Measurements from ENCODE around the gene PKNOX2.
"Not testable (repeated sequence)": the region's sequence is repeated elsewhere in the genome, so short reads cannot be mapped to it uniquely, and the experiment has no call there.

PKNOX2 gene

DNA sequence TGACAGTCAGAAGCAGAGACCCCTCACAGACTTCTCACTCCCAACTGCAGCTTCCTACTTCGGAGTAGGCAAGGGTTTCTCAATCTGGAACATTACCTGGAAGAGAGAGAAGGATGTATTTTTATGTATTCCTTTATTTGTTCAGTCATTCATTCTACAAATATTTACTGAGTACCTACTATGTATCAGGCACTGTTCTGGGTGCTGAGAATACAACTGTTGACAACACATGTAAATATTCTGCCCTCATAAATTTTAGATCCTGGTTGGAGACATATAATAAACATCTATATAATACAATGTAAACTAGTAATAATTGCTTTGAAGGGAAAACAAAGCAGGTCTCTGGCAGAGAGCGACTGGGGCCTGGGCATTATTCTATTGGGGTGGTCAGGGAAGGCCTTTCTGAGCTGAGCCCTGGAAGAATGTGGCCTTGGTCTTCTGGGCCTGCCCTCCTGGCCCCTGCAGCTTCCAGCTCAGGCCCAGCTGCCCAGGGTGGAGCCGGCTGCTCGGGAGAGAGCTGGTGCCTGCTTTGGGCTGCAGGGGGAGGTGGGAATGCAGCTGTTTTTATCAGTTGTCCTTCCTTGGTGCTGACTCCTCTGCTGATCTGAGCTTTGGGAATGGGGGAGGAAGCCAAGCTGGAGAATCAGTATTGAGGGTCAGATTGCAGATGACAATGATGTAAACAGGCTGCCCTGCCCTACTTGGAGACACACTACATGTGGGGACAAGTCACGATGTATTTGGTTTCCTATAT lies 46.8 kb downstream of the PKNOX2 start:
- Histone ChIP-seq H3K36me3 (replicated peaks) (no peaks in the 10 kb centered on the region), H3K4me3 (no peak overlapping the region), H3K9me3 (no peaks in the 10 kb centered on the region), H3K4me1 (peaks cover 7% of the 10 kb centered on the region), H3K27me3 (ENCODE audit: low read depth) (no peaks in the 10 kb centered on the region)
- DNase-seq (ENCODE audit: low spot score in 2 of 2), result no peak
- in situ Hi-C loops (cut with MboI; ENCODE audit: low sequenced_read_pairs), result no loop called here

- in situ Hi-C loops (cut with MboI; ENCODE audit: low sequenced_read_pairs), result no loop called here
- H3K4me3 ChIP-seq, result no peak overlapping the region
- H3K36me3 ChIP-seq (replicated peaks), result no peaks in the 10 kb centered on the region
- no peaks in the 10 kb centered on the region for H3K9me3 ChIP-seq
- peaks cover 7% of the 10 kb centered on the region for H3K4me1 ChIP-seq
- DNase-seq (ENCODE audit: low spot score in 2 of 2), result no peak
- no peaks in the 10 kb centered on the region for H3K27me3 ChIP-seq (ENCODE audit: low read depth)
These were observed 47.4 kb downstream of the PKNOX2 start for GRCh38 chr11:125211948-125212340.

DNA sequence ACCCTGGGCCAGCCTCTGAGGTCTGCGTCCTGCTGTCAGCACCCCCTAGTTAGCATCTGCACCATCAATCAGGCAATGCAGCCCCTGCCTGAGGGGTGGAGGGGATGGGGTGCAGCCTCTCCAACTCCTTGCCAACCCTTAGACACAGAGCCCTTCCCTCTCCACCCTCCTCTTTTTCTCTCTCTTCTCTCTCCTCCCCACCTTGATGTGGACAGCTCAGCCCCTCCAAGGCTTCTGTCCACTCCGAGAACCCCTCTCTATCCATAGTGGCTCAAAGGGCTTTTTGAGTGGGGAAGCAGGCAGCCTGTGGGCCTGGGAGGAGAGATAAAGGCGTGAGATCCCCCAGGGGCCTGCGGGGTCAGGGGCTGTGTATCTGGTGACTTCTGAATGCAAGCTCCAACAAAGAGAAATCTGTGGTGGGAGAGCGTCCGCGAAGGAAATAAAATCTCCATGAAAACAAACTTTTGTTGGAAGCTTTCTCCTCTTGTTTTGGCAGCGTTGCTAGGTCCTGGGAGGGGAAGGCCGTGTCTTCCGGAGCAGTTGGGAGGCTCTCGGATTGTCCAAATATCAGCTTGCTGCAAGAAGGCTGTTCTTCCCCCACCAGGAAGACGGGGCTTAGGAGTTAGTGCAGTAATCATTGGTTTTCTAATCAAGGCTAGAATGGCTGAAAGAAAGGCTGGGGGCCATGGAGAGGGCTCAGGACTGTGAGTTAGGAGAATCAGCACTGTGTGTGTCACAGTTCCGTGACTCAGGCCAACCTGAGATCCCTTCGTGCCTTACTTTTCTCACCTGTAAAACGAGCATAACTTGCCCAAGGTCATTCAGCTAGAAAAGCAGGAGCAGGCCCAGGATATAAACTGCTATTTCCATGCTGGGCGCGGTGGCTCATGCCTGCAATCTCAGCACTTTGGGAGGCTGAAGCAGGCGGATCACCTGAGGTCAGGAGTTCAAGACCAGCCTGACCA lies 50.3 kb downstream of the PKNOX2 start:
- in situ Hi-C loops (cut with MboI; ENCODE audit: low sequenced_read_pairs), result no loop called here
- H3K4me1 ChIP-seq, result peaks cover 7% of the 10 kb centered on the region
- no peaks in the 10 kb centered on the region for H3K9me3 ChIP-seq
- no peaks in the 10 kb centered on the region for H3K27me3 ChIP-seq (ENCODE audit: low read depth)
- no peak overlapping the region for H3K4me3 ChIP-seq
- H3K36me3 ChIP-seq (replicated peaks), result no peaks in the 10 kb centered on the region
- DNase-seq (ENCODE audit: low spot score in 2 of 2), result peak; percentile 69 to 78

DNA sequence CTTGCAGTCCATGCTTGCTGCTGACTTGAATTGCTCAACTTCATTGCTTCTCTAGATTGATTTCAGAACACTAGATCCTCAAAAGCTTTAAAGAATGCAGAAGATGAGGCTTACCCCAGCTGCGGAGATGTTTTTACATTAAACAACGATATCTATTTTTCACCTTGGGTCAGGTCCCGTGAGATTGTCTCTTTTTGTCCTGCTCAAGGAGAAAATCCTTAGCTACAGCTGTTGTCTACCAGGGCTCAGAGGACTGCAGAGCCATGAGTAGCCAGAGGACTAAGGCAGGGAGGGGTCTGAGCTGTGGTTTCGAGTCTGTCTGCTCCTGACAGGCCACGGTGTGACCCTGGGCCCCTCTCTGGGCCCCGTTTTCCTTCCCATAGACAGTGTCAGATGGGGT lies 51.4 kb downstream of the PKNOX2 start:
- H3K27me3 ChIP-seq (ENCODE audit: low read depth), result no peaks in the 10 kb centered on the region
- DNase-seq (ENCODE audit: low spot score in 2 of 2), result no peak
- no peaks in the 10 kb centered on the region for H3K36me3 ChIP-seq (replicated peaks)
- peaks cover 7% of the 10 kb centered on the region for H3K4me1 ChIP-seq
- no peak overlapping the region for H3K4me3 ChIP-seq
- in situ Hi-C loops (cut with MboI; ENCODE audit: low sequenced_read_pairs), result no loop called here
- no peaks in the 10 kb centered on the region for H3K9me3 ChIP-seq

DNA sequence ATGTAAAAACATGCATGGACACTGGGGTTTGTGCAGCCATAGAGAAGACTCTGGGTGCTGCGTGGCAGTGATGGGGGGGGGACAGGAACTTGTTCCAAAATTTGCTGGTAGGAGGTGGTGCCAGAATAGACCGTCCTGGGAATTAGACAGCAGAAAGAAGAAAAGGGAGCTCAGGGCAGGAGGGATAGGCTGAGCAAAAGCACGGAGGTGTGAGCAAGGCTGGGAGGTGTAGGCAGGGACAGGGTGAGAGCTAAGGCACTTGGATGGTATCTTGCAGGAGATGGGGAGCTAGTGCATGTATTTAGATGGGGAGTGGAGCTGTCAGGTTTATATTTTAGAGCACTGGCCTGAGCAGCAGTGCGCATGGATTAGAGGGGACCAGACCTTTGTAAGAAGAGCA lies 53.8 kb downstream of the PKNOX2 start:
- DNase-seq (ENCODE audit: low spot score in 2 of 2), result no peak
- no peaks in the 10 kb centered on the region for H3K27me3 ChIP-seq (ENCODE audit: low read depth)
- no peak overlapping the region for H3K4me3 ChIP-seq
- in situ Hi-C loops (cut with MboI; ENCODE audit: low sequenced_read_pairs), result no loop called here
- H3K36me3 ChIP-seq (replicated peaks), result no peaks in the 10 kb centered on the region
- H3K9me3 ChIP-seq, result no peaks in the 10 kb centered on the region
- H3K4me1 ChIP-seq, result peaks cover 7% of the 10 kb centered on the region

GRCh38 chr11:125221461-125221860 lies 56.9 kb downstream of the PKNOX2 start:
- DNase-seq (ENCODE audit: low spot score in 2 of 2), result no peak
- no peaks in the 10 kb centered on the region for H3K4me1 ChIP-seq
- no peaks in the 10 kb centered on the region for H3K36me3 ChIP-seq (replicated peaks)
- in situ Hi-C loops (cut with MboI; ENCODE audit: low sequenced_read_pairs), result no loop called here
- H3K27me3 ChIP-seq (ENCODE audit: low read depth), result no peaks in the 10 kb centered on the region
- H3K4me3 ChIP-seq, result no peak overlapping the region
- H3K9me3 ChIP-seq, result no peaks in the 10 kb centered on the region

- Histone ChIP-seq H3K9me3 (no peaks in the 10 kb centered on the region), H3K27me3 (ENCODE audit: low read depth) (no peaks in the 10 kb centered on the region), H3K4me1 (no peaks in the 10 kb centered on the region), H3K36me3 (replicated peaks) (no peaks in the 10 kb centered on the region), H3K4me3 (no peak overlapping the region)
- DNase-seq (ENCODE audit: low spot score in 2 of 2), result no peak
- in situ Hi-C loops (cut with MboI; ENCODE audit: low sequenced_read_pairs), result no loop called here
These were observed 57.9 kb downstream of the PKNOX2 start for GRCh38 chr11:125222494-125222893.

DNA sequence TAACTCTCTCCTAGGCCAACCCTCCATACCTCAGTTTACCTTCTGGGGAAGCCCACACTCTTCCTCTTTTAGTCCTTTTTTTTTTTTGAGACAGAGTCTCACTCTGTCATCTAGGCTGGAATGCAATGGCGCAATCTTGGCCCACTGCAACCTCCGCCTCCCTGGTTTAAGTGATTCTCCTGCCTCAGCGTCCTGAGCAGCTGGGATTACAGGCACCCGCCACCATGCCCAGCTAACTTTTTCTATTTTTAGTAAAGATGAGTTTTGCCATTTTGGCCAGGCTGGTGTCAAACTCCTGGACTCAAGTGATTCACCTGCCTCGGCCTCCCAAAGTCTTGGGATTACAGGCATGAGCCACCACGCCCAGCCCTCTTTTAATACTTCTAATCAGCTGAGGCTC lies 58.6 kb downstream of the PKNOX2 start:
- DNase-seq (ENCODE audit: low spot score in 2 of 2); in situ Hi-C loops (cut with MboI; ENCODE audit: low sequenced_read_pairs); H3K36me3 ChIP-seq (replicated peaks); H3K27me3 ChIP-seq (ENCODE audit: low read depth); H3K4me1 ChIP-seq; H3K9me3 ChIP-seq; H3K4me3 ChIP-seq: not testable (repeated sequence)

GRCh38 chr11:125223901-125224361 lies 59.4 kb downstream of the PKNOX2 start:
- in situ Hi-C loops (cut with MboI; ENCODE audit: low sequenced_read_pairs), result no loop called here
- H3K4me1 ChIP-seq, result no peaks in the 10 kb centered on the region
- no peaks in the 10 kb centered on the region for H3K9me3 ChIP-seq
- DNase-seq (ENCODE audit: low spot score in 2 of 2), result no peak
- no peak overlapping the region for H3K4me3 ChIP-seq
- no peaks in the 10 kb centered on the region for H3K36me3 ChIP-seq (replicated peaks)
- no peaks in the 10 kb centered on the region for H3K27me3 ChIP-seq (ENCODE audit: low read depth)

- H3K4me1 ChIP-seq, result no peaks in the 10 kb centered on the region
- H3K4me3 ChIP-seq, result no peak overlapping the region
- in situ Hi-C loops (cut with MboI; ENCODE audit: low sequenced_read_pairs), result no loop called here
- DNase-seq (ENCODE audit: low spot score in 2 of 2), result peak in 1 of 2 experiments; percentile 47
- H3K9me3 ChIP-seq, result no peaks in the 10 kb centered on the region
- no peaks in the 10 kb centered on the region for H3K36me3 ChIP-seq (replicated peaks)
- H3K27me3 ChIP-seq (ENCODE audit: low read depth), result no peaks in the 10 kb centered on the region
These were observed 60.0 kb downstream of the PKNOX2 start for GRCh38 chr11:125224391-125225021.

GRCh38 chr11:125225401-125225800 lies 60.9 kb downstream of the PKNOX2 start:
- no peaks in the 10 kb centered on the region for H3K36me3 ChIP-seq (replicated peaks)
- DNase-seq (ENCODE audit: low spot score in 2 of 2), result no peak
- no peak overlapping the region for H3K4me3 ChIP-seq
- in situ Hi-C loops (cut with MboI; ENCODE audit: low sequenced_read_pairs), result no loop called here
- H3K4me1 ChIP-seq, result no peaks in the 10 kb centered on the region
- no peaks in the 10 kb centered on the region for H3K27me3 ChIP-seq (ENCODE audit: low read depth)
- H3K9me3 ChIP-seq, result no peaks in the 10 kb centered on the region

DNA sequence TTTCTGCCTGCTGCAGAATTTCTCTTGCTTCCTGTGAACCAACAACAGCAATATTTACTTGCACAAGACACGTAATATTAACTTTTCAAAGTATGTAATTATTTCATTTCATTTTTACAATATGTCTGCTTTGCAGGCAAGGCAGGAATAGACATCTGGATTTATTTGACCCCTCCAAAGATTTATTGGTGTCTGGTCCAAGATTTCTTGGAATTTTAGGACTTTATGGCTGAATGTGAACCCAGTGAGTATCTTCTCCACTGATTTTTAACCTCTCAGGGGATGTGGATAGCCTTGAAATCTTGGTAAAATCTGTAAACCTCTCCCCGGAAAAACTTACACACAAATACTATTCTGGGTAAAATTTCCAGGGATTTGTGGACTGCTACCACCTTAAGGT lies 61.5 kb downstream of the PKNOX2 start:
- DNase-seq (ENCODE audit: low spot score in 2 of 2), result no peak
- Histone ChIP-seq H3K4me3 (no peak overlapping the region), H3K27me3 (ENCODE audit: low read depth) (no peaks in the 10 kb centered on the region), H3K9me3 (no peaks in the 10 kb centered on the region), H3K36me3 (replicated peaks) (no peaks in the 10 kb centered on the region), H3K4me1 (no peaks in the 10 kb centered on the region)
- in situ Hi-C loops (cut with MboI; ENCODE audit: low sequenced_read_pairs), result no loop called here

DNA sequence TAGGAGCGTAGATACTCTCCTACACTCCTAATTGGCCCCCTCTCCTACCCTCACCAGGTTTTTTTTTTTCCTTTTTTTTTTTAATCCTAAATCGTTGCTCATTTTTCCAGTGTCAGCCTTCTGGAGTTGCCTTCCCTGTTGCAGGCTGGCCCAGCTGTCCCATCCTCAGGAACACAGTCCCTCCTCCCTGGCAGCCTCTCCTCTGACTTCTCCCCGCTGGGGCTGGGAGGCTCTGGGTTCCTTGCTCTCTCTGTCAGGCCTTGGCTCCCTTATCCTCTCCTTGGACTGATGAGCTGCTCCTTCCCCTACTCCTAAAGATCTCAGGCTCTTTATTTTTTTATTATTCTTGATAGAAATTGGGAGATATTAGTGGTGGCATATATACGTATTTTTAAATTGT lies 62.2 kb downstream of the PKNOX2 start:
- H3K4me3 ChIP-seq, result no peak overlapping the region
- H3K4me1 ChIP-seq, result no peaks in the 10 kb centered on the region
- no peaks in the 10 kb centered on the region for H3K27me3 ChIP-seq (ENCODE audit: low read depth)
- in situ Hi-C loops (cut with MboI; ENCODE audit: low sequenced_read_pairs), result no loop called here
- H3K9me3 ChIP-seq, result no peaks in the 10 kb centered on the region
- no peak for DNase-seq (ENCODE audit: low spot score in 2 of 2)
- no peaks in the 10 kb centered on the region for H3K36me3 ChIP-seq (replicated peaks)

DNA sequence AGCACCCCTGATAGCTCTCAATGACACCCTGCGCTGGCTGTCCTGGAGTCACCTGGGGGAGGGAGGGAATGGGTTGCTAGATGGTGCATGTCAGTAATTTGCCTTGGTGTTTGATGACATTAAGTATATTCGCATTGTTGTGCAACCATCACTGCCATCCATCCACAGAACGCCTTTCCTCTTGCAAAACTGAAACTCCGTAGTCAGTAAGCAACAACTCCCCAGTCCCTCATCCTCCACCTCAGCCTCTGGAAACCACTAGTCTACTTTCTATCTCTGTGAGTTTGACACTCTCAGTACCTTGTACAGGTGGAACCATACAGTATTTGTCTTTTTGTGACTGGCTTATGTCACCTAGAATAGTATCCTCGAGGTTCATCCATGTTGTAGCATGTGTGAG lies 62.6 kb downstream of the PKNOX2 start:
- Histone ChIP-seq H3K9me3 (no peaks in the 10 kb centered on the region), H3K27me3 (ENCODE audit: low read depth) (no peaks in the 10 kb centered on the region), H3K4me1 (no peaks in the 10 kb centered on the region), H3K36me3 (replicated peaks) (no peaks in the 10 kb centered on the region), H3K4me3 (no peak overlapping the region)
- DNase-seq (ENCODE audit: low spot score in 2 of 2), result no peak
- in situ Hi-C loops (cut with MboI; ENCODE audit: low sequenced_read_pairs), result no loop called here

Measured in HAP-1 (cell line).